Hippocampal formation (tissue), 2 donors: ENCODE data around the gene NCOA7.
"Not testable (repeated sequence)": the region's sequence is repeated elsewhere in the genome, so short reads cannot be mapped to it uniquely, and the experiment has no call there.

Experiments used
- DNase-seq, 2 donors: peaks; one replicate each; lab custom pipeline; 2025; lab: John Stamatoyannopoulos, UW

The NCOA7 gene

GRCh38 chr6:125949069-125949468 is 158.3 kb downstream of the NCOA7 start:
- DNase-seq: no peak

GRCh38 chr6:125950293-125950692 is 159.5 kb downstream of the NCOA7 start:
- no peak for DNase-seq

GRCh38 chr6:125950716-125951115 is 160.0 kb downstream of the NCOA7 start:
- DNase-seq: not testable (repeated sequence)

GRCh38 chr6:125951323-125951722 is 160.6 kb downstream of the NCOA7 start:
- no peak for DNase-seq

- no peak for DNase-seq
These were observed 162.2 kb downstream of the NCOA7 start for GRCh38 chr6:125952764-125953501.

- no peak for DNase-seq
These were observed 162.7 kb downstream of the NCOA7 start for GRCh38 chr6:125953502-125953875.

GRCh38 chr6:125954735-125955339 is 164.1 kb downstream of the NCOA7 start:
- DNase-seq: no peak

GRCh38 chr6:125955973-125956372 is 165.2 kb downstream of the NCOA7 start:
- DNase-seq: no peak

GRCh38 chr6:125956506-125957390 is 166.0 kb downstream of the NCOA7 start, which contains the start of gene HINT3:
Gene HINT3 (plus strand): TSS chr6:125956770. CDS start chr6:125956978, 208 bp downstream.
- DNase-seq: peak; percentile 92 to 94

- DNase-seq: no peak
These were observed 166.6 kb downstream of the NCOA7 start for GRCh38 chr6:125957391-125957693.

GRCh38 chr6:125957845-125958244 is 167.1 kb downstream of the NCOA7 start:
- DNase-seq: peak in 1 of 2 donors; percentile 52

- no peak for DNase-seq
These were observed 168.3 kb downstream of the NCOA7 start for GRCh38 chr6:125959041-125959440.

- DNase-seq: peak in 1 of 2 donors; percentile 82
These were observed 170.4 kb downstream of the NCOA7 start for GRCh38 chr6:125961117-125961516.

GRCh38 chr6:125962900-125963497 is 172.2 kb downstream of the NCOA7 start:
- no peak for DNase-seq

- no peak for DNase-seq
These were observed 173.1 kb downstream of the NCOA7 start for GRCh38 chr6:125963817-125964216.

- no peak for DNase-seq
These were observed 175.8 kb downstream of the NCOA7 start for GRCh38 chr6:125966569-125966968.

- DNase-seq: no peak
These were observed 177.7 kb downstream of the NCOA7 start for GRCh38 chr6:125968493-125968892.

GRCh38 chr6:125970760-125971159 is 180.0 kb downstream of the NCOA7 start:
- no peak for DNase-seq

GRCh38 chr6:125972478-125972877 is 181.7 kb downstream of the NCOA7 start:
- DNase-seq: not testable (repeated sequence)

- peak in 1 of 2 donors; percentile 78 for DNase-seq
These were observed 183.6 kb downstream of the NCOA7 start for GRCh38 chr6:125974214-125974866.

- DNase-seq: no peak
These were observed 188.3 kb downstream of the NCOA7 start for GRCh38 chr6:125979101-125979500.
